Retinal pigment epithelial cell (primary cell): ENCODE data around the gene NAA15.
"Not testable (repeated sequence)": the region's sequence is repeated elsewhere in the genome, so short reads cannot be mapped to it uniquely, and the experiment has no call there.

Experiments used
- DNase-seq: peaks from one replicate; pipeline ENCODE4 v3.0.0-alpha.2; 2010; ENCODE audit warnings: low read depth
- H3K4me3 ChIP-seq: 2 replicates; pipeline ENCODE4 v1.5.1; 2011; ENCODE audit warnings: mild to moderate bottlenecking, low read length, control low read depth, moderate library complexity
- TF ChIP-seq, protein P1 (sequence below): conservative IDR thresholded peaks from 2 replicates; pipeline ENCODE4 v1.5.1; 2011; ENCODE audit warnings: low read depth, low read length, control low read depth, inconsistent platforms

NAA15 gene

GRCh38 chr4:139457318-139457717 lies 156.0 kb downstream of the NAA15 start:
- peak; percentile 57 for DNase-seq
- TF ChIP-seq, protein P1, sequence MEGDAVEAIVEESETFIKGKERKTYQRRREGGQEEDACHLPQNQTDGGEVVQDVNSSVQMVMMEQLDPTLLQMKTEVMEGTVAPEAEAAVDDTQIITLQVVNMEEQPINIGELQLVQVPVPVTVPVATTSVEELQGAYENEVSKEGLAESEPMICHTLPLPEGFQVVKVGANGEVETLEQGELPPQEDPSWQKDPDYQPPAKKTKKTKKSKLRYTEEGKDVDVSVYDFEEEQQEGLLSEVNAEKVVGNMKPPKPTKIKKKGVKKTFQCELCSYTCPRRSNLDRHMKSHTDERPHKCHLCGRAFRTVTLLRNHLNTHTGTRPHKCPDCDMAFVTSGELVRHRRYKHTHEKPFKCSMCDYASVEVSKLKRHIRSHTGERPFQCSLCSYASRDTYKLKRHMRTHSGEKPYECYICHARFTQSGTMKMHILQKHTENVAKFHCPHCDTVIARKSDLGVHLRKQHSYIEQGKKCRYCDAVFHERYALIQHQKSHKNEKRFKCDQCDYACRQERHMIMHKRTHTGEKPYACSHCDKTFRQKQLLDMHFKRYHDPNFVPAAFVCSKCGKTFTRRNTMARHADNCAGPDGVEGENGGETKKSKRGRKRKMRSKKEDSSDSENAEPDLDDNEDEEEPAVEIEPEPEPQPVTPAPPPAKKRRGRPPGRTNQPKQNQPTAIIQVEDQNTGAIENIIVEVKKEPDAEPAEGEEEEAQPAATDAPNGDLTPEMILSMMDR = no peak
- no peak overlapping the region for H3K4me3 ChIP-seq

GRCh38 chr4:139458543-139458942 lies 157.2 kb downstream of the NAA15 start:
- no peak for DNase-seq
- no peak overlapping the region for H3K4me3 ChIP-seq
- TF ChIP-seq, protein P1 = no peak

- no peak for DNase-seq
Observed at GRCh38 chr4:139458999-139459398, 157.7 kb downstream of the NAA15 start.

DNA sequence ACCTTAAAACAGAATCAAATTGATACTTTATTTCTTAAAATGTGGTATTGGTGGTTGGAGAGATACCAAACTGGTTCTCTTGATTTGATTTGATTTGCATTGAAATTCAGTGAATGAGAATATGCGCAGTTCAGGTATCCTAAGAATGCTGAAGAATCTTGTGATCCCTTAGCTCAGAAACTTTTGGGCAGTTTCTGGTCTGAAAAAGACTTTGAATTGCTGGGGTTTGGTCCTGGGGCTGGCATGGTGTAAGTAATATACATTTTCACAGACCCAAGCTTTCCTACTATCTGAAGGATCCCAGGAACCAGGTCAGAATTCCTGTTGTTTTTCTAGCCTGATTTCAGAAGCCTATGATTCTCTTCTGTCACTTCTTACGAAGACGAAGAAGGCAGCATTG lies 159.3 kb downstream of the NAA15 start:
- no peak overlapping the region for H3K4me3 ChIP-seq
- TF ChIP-seq, protein P1 = no peak
- DNase-seq = no peak

More at GRCh38 chr4:139458999-139459398, 157.7 kb downstream of the NAA15 start:
- TF ChIP-seq, protein P1 = no peak
- no peak overlapping the region for H3K4me3 ChIP-seq

- no peak for DNase-seq
- TF ChIP-seq, protein P1 = no peak
- H3K4me3 ChIP-seq = no peak overlapping the region
Observed at GRCh38 chr4:139461022-139461628, 159.8 kb downstream of the NAA15 start.

- H3K4me3 ChIP-seq, DNase-seq: not testable (repeated sequence)
Observed at GRCh38 chr4:139464512-139464911, 163.2 kb downstream of the NAA15 start.

- H3K4me3 ChIP-seq = no peak overlapping the region
- no peak for DNase-seq
- TF ChIP-seq, protein P1 = no peak
Observed at GRCh38 chr4:139465922-139466321, 164.6 kb downstream of the NAA15 start.

GRCh38 chr4:139468756-139469155 lies 167.5 kb downstream of the NAA15 start:
- not testable (repeated sequence) for DNase-seq, H3K4me3 ChIP-seq
